SK-N-SH (cell line): ENCODE data around the gene TGFB2.

Experiments
- EP300 ChIP-seq, 2 experiments: IDR thresholded peaks; 2 replicates each; pipeline versions ENCODE4 v1.4.0 to v1.6.1; 2012; ENCODE audit warnings: borderline replicate concordance in 1 of 2, low read depth in 1 of 2, low read length in 1 of 2
- EZH2phosphoT487 ChIP-seq: fragments of 200-600 bp; sonication (generic); IDR thresholded peaks from 2 replicates; pipeline ENCODE4 v1.6.1; 2017; ENCODE audit warnings: low read depth, mixed run types, mild to moderate bottlenecking, antibody characterized with exemption, moderate library complexity, borderline replicate concordance
- POLR2AphosphoS5 ChIP-seq: IDR thresholded peaks from 2 replicates; pipeline ENCODE4 v1.6.1; 2012; ENCODE audit warnings: low read depth, low read length
- RCOR1 ChIP-seq: fragments of 150-350 bp; IDR thresholded peaks from 2 replicates; pipeline ENCODE4 v1.6.1; 2017; ENCODE audit warnings: antibody characterized with exemption, low read length
- SIN3A ChIP-seq: IDR thresholded peaks from 2 replicates; pipeline ENCODE4 v1.6.1; 2012; ENCODE audit warnings: low read depth, mild to moderate bottlenecking, low read length, moderate library complexity, borderline replicate concordance
- SMC3 ChIP-seq: IDR thresholded peaks from 2 replicates; pipeline ENCODE4 v1.6.1; 2012; ENCODE audit warnings: low read depth, low read length, improper control_type of control experiment
- YY1 ChIP-seq: IDR thresholded peaks from 2 replicates; pipeline ENCODE4 v1.4.0; 2012; ENCODE audit warnings: low read depth, mild to moderate bottlenecking
- TF ChIP-seq, protein P1 (sequence below): fragments of 200-600 bp; sonication (generic); IDR thresholded peaks from 2 replicates; pipeline ENCODE4 v1.6.1; 2017; ENCODE audit warnings: antibody characterized with exemption, mild to moderate bottlenecking, moderate library complexity

DNA sequence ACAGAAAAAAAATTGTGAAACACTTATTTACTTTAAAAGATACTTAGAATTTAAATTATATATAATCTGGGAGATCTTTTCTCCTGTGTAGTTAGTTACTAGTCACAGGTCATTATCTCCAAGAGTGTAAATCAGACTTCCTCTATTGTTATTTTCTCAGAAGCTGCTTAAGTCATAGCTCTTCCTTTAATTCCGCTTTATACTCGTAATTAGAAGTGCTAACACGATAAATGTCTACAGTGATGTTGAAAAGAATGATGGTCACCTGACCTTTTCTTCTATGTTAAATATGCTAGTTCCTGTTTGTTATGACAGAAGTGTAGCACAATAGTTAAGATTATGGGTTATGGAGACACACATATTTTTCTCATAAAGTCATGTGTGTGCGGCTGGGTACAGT is 123.6 kb downstream of the TGFB2 start:
- TF ChIP-seq, protein P1, sequence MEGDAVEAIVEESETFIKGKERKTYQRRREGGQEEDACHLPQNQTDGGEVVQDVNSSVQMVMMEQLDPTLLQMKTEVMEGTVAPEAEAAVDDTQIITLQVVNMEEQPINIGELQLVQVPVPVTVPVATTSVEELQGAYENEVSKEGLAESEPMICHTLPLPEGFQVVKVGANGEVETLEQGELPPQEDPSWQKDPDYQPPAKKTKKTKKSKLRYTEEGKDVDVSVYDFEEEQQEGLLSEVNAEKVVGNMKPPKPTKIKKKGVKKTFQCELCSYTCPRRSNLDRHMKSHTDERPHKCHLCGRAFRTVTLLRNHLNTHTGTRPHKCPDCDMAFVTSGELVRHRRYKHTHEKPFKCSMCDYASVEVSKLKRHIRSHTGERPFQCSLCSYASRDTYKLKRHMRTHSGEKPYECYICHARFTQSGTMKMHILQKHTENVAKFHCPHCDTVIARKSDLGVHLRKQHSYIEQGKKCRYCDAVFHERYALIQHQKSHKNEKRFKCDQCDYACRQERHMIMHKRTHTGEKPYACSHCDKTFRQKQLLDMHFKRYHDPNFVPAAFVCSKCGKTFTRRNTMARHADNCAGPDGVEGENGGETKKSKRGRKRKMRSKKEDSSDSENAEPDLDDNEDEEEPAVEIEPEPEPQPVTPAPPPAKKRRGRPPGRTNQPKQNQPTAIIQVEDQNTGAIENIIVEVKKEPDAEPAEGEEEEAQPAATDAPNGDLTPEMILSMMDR, result no peak
- no peak for TF ChIP-seq EZH2phosphoT487
- TF ChIP-seq SMC3, result no peak
- no peak for TF ChIP-seq RCOR1
- TF ChIP-seq POLR2AphosphoS5, result no peak
- TF ChIP-seq SIN3A, result no peak
- TF ChIP-seq YY1, result no peak
- TF ChIP-seq EP300 (IDR thresholded peaks at IDR 0.05; ENCODE audit: borderline replicate concordance in 1 of 2, low read depth in 1 of 2, low read length in 1 of 2), result no peak
